ENCODE data around the gene RAD51B. TPM values are rescaled to one million over a fixed set of nuclear protein-coding genes. Genes with fewer than 3 reads are reported as not detected.

RAD51B gene
- total RNA-seq, 2 experiments from 2014 or later, result 27.4 to 31.6 TPM

- Mint-ChIP-seq H3K27ac (no peak overlapping the region), H3K4me1 (no peaks in the 10 kb centered on the region), H3K36me3 (peaks cover 3% of the 10 kb centered on the region), H3K4me3 (no peak overlapping the region), H3K27me3 (no peaks in the 10 kb centered on the region), H3K9me3 (peaks cover 12% of the 10 kb centered on the region)
- DNase-seq, result no peak
Measured at GRCh38 chr14:68639758-68640574, 820.4 kb downstream of the RAD51B start.

- Mint-ChIP-seq H3K4me3 (no peak overlapping the region), H3K36me3 (peaks cover 3% of the 10 kb centered on the region), H3K9me3 (peaks cover 12% of the 10 kb centered on the region), H3K27ac (no peak overlapping the region), H3K27me3 (no peaks in the 10 kb centered on the region), H3K4me1 (no peaks in the 10 kb centered on the region)
- no peak for DNase-seq
Measured at GRCh38 chr14:68643673-68644072, 824.1 kb downstream of the RAD51B start.

- Mint-ChIP-seq H3K4me1 (no peaks in the 10 kb centered on the region), H3K36me3 (peaks cover 3% of the 10 kb centered on the region), H3K27ac (no peak overlapping the region), H3K4me3 (no peak overlapping the region), H3K9me3 (peaks cover 12% of the 10 kb centered on the region), H3K27me3 (no peaks in the 10 kb centered on the region)
- DNase-seq, result no peak
Measured at GRCh38 chr14:68644101-68644500, 824.5 kb downstream of the RAD51B start.

GRCh38 chr14:68645371-68645770, 825.8 kb downstream of the RAD51B start:
- Mint-ChIP-seq H3K4me3 (no peak overlapping the region), H3K27me3 (no peaks in the 10 kb centered on the region), H3K9me3 (peaks cover 12% of the 10 kb centered on the region), H3K4me1 (no peaks in the 10 kb centered on the region), H3K27ac (no peak overlapping the region), H3K36me3 (peaks cover 3% of the 10 kb centered on the region)
- no peak for DNase-seq

GRCh38 chr14:68649476-68650189, 830.1 kb downstream of the RAD51B start:
- H3K27ac Mint-ChIP-seq, result no peak overlapping the region
- peaks cover 5% of the 10 kb centered on the region for H3K4me1 Mint-ChIP-seq
- H3K9me3 Mint-ChIP-seq, result no peaks in the 10 kb centered on the region
- no peak for DNase-seq
- H3K27me3 Mint-ChIP-seq, result no peaks in the 10 kb centered on the region
- H3K36me3 Mint-ChIP-seq, result no peaks in the 10 kb centered on the region
- H3K4me3 Mint-ChIP-seq, result no peak overlapping the region

GRCh38 chr14:68650404-68650994, 830.9 kb downstream of the RAD51B start:
- Mint-ChIP-seq H3K4me1 (peaks cover 14% of the 10 kb centered on the region), H3K27me3 (no peaks in the 10 kb centered on the region), H3K4me3 (no peak overlapping the region), H3K36me3 (no peaks in the 10 kb centered on the region), H3K27ac (no peak overlapping the region), H3K9me3 (no peaks in the 10 kb centered on the region)
- no peak for DNase-seq

GRCh38 chr14:68651075-68651474, 831.5 kb downstream of the RAD51B start:
- Mint-ChIP-seq H3K4me3 (no peak overlapping the region), H3K27me3 (no peaks in the 10 kb centered on the region), H3K27ac (no peak overlapping the region), H3K9me3 (no peaks in the 10 kb centered on the region), H3K36me3 (no peaks in the 10 kb centered on the region), H3K4me1 (peaks cover 15% of the 10 kb centered on the region)
- no peak for DNase-seq

- Mint-ChIP-seq H3K9me3 (no peaks in the 10 kb centered on the region), H3K4me1 (peaks cover 15% of the 10 kb centered on the region), H3K27me3 (no peaks in the 10 kb centered on the region), H3K36me3 (no peaks in the 10 kb centered on the region), H3K4me3 (no peak overlapping the region), H3K27ac (no peak overlapping the region)
- no peak for DNase-seq
Measured at GRCh38 chr14:68651652-68652432, 832.3 kb downstream of the RAD51B start.

- Mint-ChIP-seq H3K27me3 (no peaks in the 10 kb centered on the region), H3K27ac (no peak overlapping the region), H3K4me3 (no peak overlapping the region), H3K36me3 (no peaks in the 10 kb centered on the region), H3K4me1 (peaks cover 16% of the 10 kb centered on the region), H3K9me3 (no peaks in the 10 kb centered on the region)
- DNase-seq, result no peak
Measured at GRCh38 chr14:68652433-68652690, 832.8 kb downstream of the RAD51B start.

- Mint-ChIP-seq H3K4me3 (no peak overlapping the region), H3K27me3 (no peaks in the 10 kb centered on the region), H3K27ac (no peak overlapping the region), H3K4me1 (peaks cover 16% of the 10 kb centered on the region), H3K36me3 (no peaks in the 10 kb centered on the region), H3K9me3 (no peaks in the 10 kb centered on the region)
- DNase-seq, result no peak
Measured at GRCh38 chr14:68653108-68653507, 833.5 kb downstream of the RAD51B start.

- Mint-ChIP-seq H3K4me1 (peaks cover 16% of the 10 kb centered on the region), H3K9me3 (no peaks in the 10 kb centered on the region), H3K36me3 (no peaks in the 10 kb centered on the region), H3K4me3 (no peak overlapping the region), H3K27ac (no peak overlapping the region), H3K27me3 (no peaks in the 10 kb centered on the region)
- DNase-seq, result no peak
Measured at GRCh38 chr14:68653804-68654203, 834.2 kb downstream of the RAD51B start.

- H3K4me1 Mint-ChIP-seq, result peaks cover 16% of the 10 kb centered on the region
- H3K27me3 Mint-ChIP-seq, result no peaks in the 10 kb centered on the region
- H3K4me3 Mint-ChIP-seq, result no peak overlapping the region
- no peaks in the 10 kb centered on the region for H3K36me3 Mint-ChIP-seq
- H3K9me3 Mint-ChIP-seq, result no peaks in the 10 kb centered on the region
- no peak for DNase-seq
- no peak overlapping the region for H3K27ac Mint-ChIP-seq
Measured at GRCh38 chr14:68654471-68654941, 834.9 kb downstream of the RAD51B start.

GRCh38 chr14:68655021-68655831, 835.6 kb downstream of the RAD51B start:
- Mint-ChIP-seq H3K27ac (no peak overlapping the region), H3K36me3 (no peaks in the 10 kb centered on the region), H3K4me3 (no peak overlapping the region), H3K27me3 (no peaks in the 10 kb centered on the region), H3K9me3 (no peaks in the 10 kb centered on the region), H3K4me1 (peaks cover 16% of the 10 kb centered on the region)
- DNase-seq, result no peak

GRCh38 chr14:68655911-68656316, 836.3 kb downstream of the RAD51B start:
- Mint-ChIP-seq H3K27ac (no peak overlapping the region), H3K36me3 (no peaks in the 10 kb centered on the region), H3K4me1 (peaks cover 18% of the 10 kb centered on the region), H3K27me3 (no peaks in the 10 kb centered on the region), H3K4me3 (no peak overlapping the region), H3K9me3 (no peaks in the 10 kb centered on the region)
- no peak for DNase-seq
